HepG2 (cell line): ENCODE data around the gene TBL2. TPM values are rescaled to one million over a fixed set of nuclear protein-coding genes. Genes with fewer than 3 reads are reported as not detected.

Source experiments
- ARID3A ChIP-seq: IDR thresholded peaks from 2 replicates; pipeline ENCODE4 v1.6.1; 2012; ENCODE audit warnings: low read depth, low read length, improper control_type of control experiment
- CREB1 ChIP-seq, 2 experiments: fragments of 450-650 bp in 1 of 2; IDR thresholded peaks; 2 replicates each; pipeline ENCODE4 v1.6.1; 2016 to 2017; ENCODE audit warnings: control low read depth in 1 of 2, mild to moderate bottlenecking in 1 of 2, missing compliant biosample characterization in 1 of 2, missing genetic modification characterization in 1 of 2
- CSRNP2 ChIP-seq: sonication (generic); formaldehyde crosslinking; conservative IDR thresholded peaks from 2 replicates; pipeline ENCODE4 v1.8.0; 2022; ENCODE audit warnings: low read depth, missing genetic modification reagents
- EED ChIP-seq: sonication (generic); formaldehyde crosslinking; IDR thresholded peaks from 2 replicates; pipeline ENCODE4 v1.5.0; 2020; ENCODE audit warnings: mild to moderate bottlenecking, missing genetic modification reagents
- ETV6 ChIP-seq: sonication (generic); formaldehyde crosslinking; conservative IDR thresholded peaks from 2 replicates; pipeline ENCODE4 v1.4.0; 2020; ENCODE audit warnings: missing genetic modification reagents
- HDAC6 ChIP-seq: fragments of 200-600 bp; sonication (generic); IDR thresholded peaks from 2 replicates; pipeline ENCODE4 v1.7.0; 2017; ENCODE audit warnings: mild to moderate bottlenecking, antibody characterized with exemption, low read length, low read depth
- HNRNPUL1 ChIP-seq: fragments of 200-400 bp; formaldehyde crosslinking; IDR thresholded peaks from 2 replicates; pipeline ENCODE4 v1.6.1; 2017; ENCODE audit warnings: low read depth, mild to moderate bottlenecking, low read length, moderate library complexity
- KMT2A ChIP-seq: sonication (generic); formaldehyde crosslinking; IDR thresholded peaks from 2 replicates; pipeline ENCODE4 v1.4.0; 2020; ENCODE audit warnings: missing genetic modification reagents
- KMT2B ChIP-seq: IDR thresholded peaks from 2 replicates; pipeline ENCODE4 v1.6.1; 2016; ENCODE audit warnings: missing genetic modification reagents, missing compliant biosample characterization
- LRRFIP1 ChIP-seq: sonication (generic); formaldehyde crosslinking; conservative IDR thresholded peaks from 2 replicates; pipeline ENCODE4 v1.4.0; 2020; ENCODE audit warnings: missing genetic modification reagents
- PHB2 ChIP-seq: fragments of 450-650 bp; IDR thresholded peaks from 2 replicates; pipeline ENCODE4 v1.6.1; 2018; ENCODE audit not compliant: partially characterized antibody
- SNAPC2 ChIP-seq: sonication (generic); formaldehyde crosslinking; IDR thresholded peaks from 2 replicates; pipeline ENCODE4 v1.8.1; 2022; ENCODE audit warnings: mild to moderate bottlenecking, missing genetic modification reagents
- TFDP2 ChIP-seq: sonication (generic); formaldehyde crosslinking; IDR thresholded peaks from 2 replicates; pipeline ENCODE4 v1.4.0; 2020; ENCODE audit warnings: missing genetic modification reagents
- TSC22D2 ChIP-seq: sonication (generic); formaldehyde crosslinking; IDR thresholded peaks from 2 replicates; pipeline ENCODE4 v1.5.1; 2020; ENCODE audit warnings: missing genetic modification reagents, mild to moderate bottlenecking, borderline replicate concordance
- ZFP90 ChIP-seq: sonication (generic); formaldehyde crosslinking; IDR thresholded peaks from 2 replicates; pipeline ENCODE4 v1.8.0; 2022; ENCODE audit warnings: missing genetic modification reagents, mild to moderate bottlenecking, inconsistent platforms, borderline replicate concordance
- ZNF180 ChIP-seq: sonication (generic); formaldehyde crosslinking; IDR thresholded peaks from 2 replicates; pipeline ENCODE4 v1.4.0; 2020; ENCODE audit warnings: low read depth, missing genetic modification reagents, borderline replicate concordance
- ZNF224 ChIP-seq: sonication (generic); formaldehyde crosslinking; IDR thresholded peaks from 2 replicates; pipeline ENCODE4 v1.5.0; 2020; ENCODE audit warnings: mild to moderate bottlenecking, missing genetic modification reagents
- ZNF333 ChIP-seq: sonication (generic); formaldehyde crosslinking; IDR thresholded peaks from 2 replicates; pipeline ENCODE4 v1.4.0; 2020; ENCODE audit warnings: mild to moderate bottlenecking, missing genetic modification reagents, borderline replicate concordance
- ZNF605 ChIP-seq: sonication (generic); formaldehyde crosslinking; IDR thresholded peaks from 2 replicates; pipeline ENCODE4 v1.8.0; 2022; ENCODE audit warnings: mild to moderate bottlenecking, missing genetic modification reagents
- polyA plus RNA-seq, 8 experiments: library from polyadenylated mRNA; depleted of rRNA in 3 of 8; stranded (reverse) in 7 of 8; unstranded in 1 of 8; fragments of >200 nt; fragmentation: Illumina TruSeq in 4 of 8; extraction: Trizol in 4 of 8; gene quantifications; 2 replicates each; pipeline versions ENCODE4 v1.2.1 to v1.2.3, GENCODE V29; 2011 to 2016; ENCODE audit warnings: low read depth in 4 of 8, missing spikeins in 1 of 8, mixed read lengths in 1 of 8; ENCODE audit not compliant: insufficient read depth in 1 of 8
- total RNA-seq, 5 experiments: library from RNA; depleted of rRNA; stranded (reverse); fragments of >200 nt; fragmentation: Illumina TruSeq; extraction: Trizol; gene quantifications; 2 replicates each; pipeline ENCODE4 v1.2.3, GENCODE V29; 2016; ENCODE audit warnings: low read depth in 1 of 5
- TF ChIP-seq, protein P1 (sequence below): sonication (generic); formaldehyde crosslinking; IDR thresholded peaks from 2 replicates; pipeline ENCODE4 v1.4.0; 2020; ENCODE audit warnings: missing genetic modification reagents

TBL2 gene
- total and polyA plus RNA-seq, 2 of the 13 experiments (the other 11 are each of a cell fraction or from before 2014, with no cell fraction given), result 43.4 to 47.2 TPM

GRCh38 chr7:73612598-73613269 lies 34.4 kb upstream of the TBL2 start (continued):
- no peak for TF ChIP-seq PHB2
- no peak; the same call in 1 of the 2 replicates for TF ChIP-seq ZFP90
- TF ChIP-seq HDAC6, result no peak
- peak; percentile 57; the same call in 1 of the 2 replicates for TF ChIP-seq CREB1 (IDR thresholded peaks at IDR 0.05)
- peak; percentile 76 for TF ChIP-seq CREB1 (CRISPR knock-in tag; IDR thresholded peaks at IDR 0.05)
- 0 out of 2 replicates have a peak, but pooled peaks have one; percentile 76 for TF ChIP-seq TSC22D2
- no peak for TF ChIP-seq ZNF180 (CRISPR knock-in tag)
- no peak; the same call in 1 of the 2 replicates for TF ChIP-seq EED (CRISPR knock-in tag)
- no peak for TF ChIP-seq HNRNPUL1
- TF ChIP-seq ZNF605 (CRISPR knock-in tag), result peak; percentile 91
- no peak for TF ChIP-seq ETV6 (CRISPR knock-in tag)
- TF ChIP-seq LRRFIP1 (CRISPR knock-in tag), result no peak
- peak; percentile 64; the same call in 1 of the 2 replicates for TF ChIP-seq ARID3A
- no peak for TF ChIP-seq KMT2A
- peak; percentile 45; the same call in 1 of the 2 replicates for TF ChIP-seq KMT2B (CRISPR knock-in tag)
- peak; percentile 78; the same call in 1 of the 2 replicates for TF ChIP-seq ZNF224 (CRISPR knock-in tag)
- peak; percentile 97; the same call in 1 of the 2 replicates for TF ChIP-seq SNAPC2 (CRISPR knock-in tag)
- TF ChIP-seq, protein P1, sequence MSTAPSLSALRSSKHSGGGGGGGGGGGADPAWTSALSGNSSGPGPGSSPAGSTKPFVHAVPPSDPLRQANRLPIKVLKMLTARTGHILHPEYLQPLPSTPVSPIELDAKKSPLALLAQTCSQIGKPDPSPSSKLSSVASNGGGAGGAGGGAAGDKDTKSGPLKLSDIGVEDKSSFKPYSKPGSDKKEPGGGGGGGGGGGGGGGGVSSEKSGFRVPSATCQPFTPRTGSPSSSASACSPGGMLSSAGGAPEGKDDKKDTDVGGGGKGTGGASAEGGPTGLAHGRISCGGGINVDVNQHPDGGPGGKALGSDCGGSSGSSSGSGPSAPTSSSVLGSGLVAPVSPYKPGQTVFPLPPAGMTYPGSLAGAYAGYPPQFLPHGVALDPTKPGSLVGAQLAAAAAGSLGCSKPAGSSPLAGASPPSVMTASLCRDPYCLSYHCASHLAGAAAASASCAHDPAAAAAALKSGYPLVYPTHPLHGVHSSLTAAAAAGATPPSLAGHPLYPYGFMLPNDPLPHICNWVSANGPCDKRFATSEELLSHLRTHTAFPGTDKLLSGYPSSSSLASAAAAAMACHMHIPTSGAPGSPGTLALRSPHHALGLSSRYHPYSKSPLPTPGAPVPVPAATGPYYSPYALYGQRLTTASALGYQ (CRISPR knock-in tag), result peak; percentile 94
- 0 out of 2 replicates have a peak, but pooled peaks have one; percentile 36 for TF ChIP-seq ZNF333 (CRISPR knock-in tag)
- peak; percentile 85 for TF ChIP-seq TFDP2
- no peak for TF ChIP-seq CSRNP2 (CRISPR knock-in tag)
